GM12878 (cell line): Measurements from ENCODE around the gene PTBP3.

ENCODE experiments used
- BRCA1 ChIP-seq: IDR thresholded peaks from 2 replicates; pipeline ENCODE4 v1.6.1; 2011; ENCODE audit warnings: low read depth, low read length, improper control_type of control experiment
- CTCF ChIP-seq, 3 experiments: IDR thresholded peaks in 2 of 3; conservative IDR thresholded peaks in 1 of 3; 2 replicates each; pipeline ENCODE4 v1.5.1; 2011; ENCODE audit warnings: low read depth in 3 of 3, low read length in 3 of 3, mild to moderate bottlenecking in 3 of 3, control low read depth in 2 of 3, moderate library complexity in 2 of 3, inconsistent platforms in 1 of 3, mixed read lengths in 1 of 3; ENCODE audit not compliant: control insufficient read depth in 2 of 3, insufficient read depth in 1 of 3; ENCODE audit errors: extremely low read depth in 1 of 3
- PRDM15 ChIP-seq: fragments of 450-650 bp; formaldehyde crosslinking; IDR thresholded peaks from 2 replicates; pipeline ENCODE4 v1.4.0; 2020; ENCODE audit warnings: mild to moderate bottlenecking, moderate library complexity
- RCOR1 ChIP-seq: conservative IDR thresholded peaks from 2 replicates; pipeline ENCODE4 v1.6.1; 2012; ENCODE audit warnings: low read depth, low read length, improper control_type of control experiment

DNA sequence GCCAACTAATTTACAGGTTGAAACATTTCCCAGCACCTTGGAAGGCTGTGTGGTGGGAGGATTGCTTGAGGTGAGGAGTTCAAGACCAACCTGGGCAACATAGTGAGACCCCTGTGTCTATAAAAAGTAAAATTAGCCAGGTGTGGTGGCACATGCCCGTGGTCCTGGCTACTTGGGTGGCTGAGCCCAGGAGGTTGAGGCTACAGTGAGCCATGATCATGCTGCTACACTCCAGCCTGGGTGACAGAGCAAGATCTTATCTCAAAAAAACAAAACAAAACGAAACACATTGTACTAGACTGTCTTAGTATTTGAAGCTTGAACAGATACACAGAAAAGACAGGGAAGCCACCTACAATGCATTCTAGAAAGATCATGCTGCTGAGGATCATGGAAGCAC is 43.7 kb upstream of the PTBP3 start:
- TF ChIP-seq CTCF (IDR thresholded peaks at IDR 0.05 in 2 of 3, conservative IDR thresholded peaks at IDR 0.05 in 1 of 3; ENCODE audit: control insufficient read depth in 2 of 3, extremely low read depth in 1 of 3, insufficient read depth in 1 of 3, low read depth in 3 of 3, low read length in 3 of 3) (no peak), RCOR1 (no peak), BRCA1 (no peak), PRDM15 (CRISPR knock-in tag) (no peak)
